Esophagus squamous epithelium (tissue), 4 donors: ENCODE results near the gene CD83.

Experiments used
- POLR2A ChIP-seq, 4 donors: fragments of 450-650 bp; IDR thresholded peaks; one replicate each; pipeline ENCODE4 v1.6.1; 2017; ENCODE audit warnings: antibody characterized with exemption in 4 of 4, mild to moderate bottlenecking in 4 of 4, moderate library complexity in 3 of 4
- TF ChIP-seq, protein P1 (sequence below), 6 experiments: fragments of 450-650 bp in 4 of 6; fragments of 200-600 bp in 2 of 6; sonication (generic) in 2 of 6; IDR thresholded peaks; one replicate each; pipeline ENCODE4 v1.5.1; 2016 to 2019; ENCODE audit warnings: antibody characterized with exemption in 6 of 6, mild to moderate bottlenecking in 4 of 6, moderate library complexity in 4 of 6

GRCh38 chr6:14153228-14153627 lies 35.7 kb downstream of the CD83 start:
- TF ChIP-seq, protein P1, sequence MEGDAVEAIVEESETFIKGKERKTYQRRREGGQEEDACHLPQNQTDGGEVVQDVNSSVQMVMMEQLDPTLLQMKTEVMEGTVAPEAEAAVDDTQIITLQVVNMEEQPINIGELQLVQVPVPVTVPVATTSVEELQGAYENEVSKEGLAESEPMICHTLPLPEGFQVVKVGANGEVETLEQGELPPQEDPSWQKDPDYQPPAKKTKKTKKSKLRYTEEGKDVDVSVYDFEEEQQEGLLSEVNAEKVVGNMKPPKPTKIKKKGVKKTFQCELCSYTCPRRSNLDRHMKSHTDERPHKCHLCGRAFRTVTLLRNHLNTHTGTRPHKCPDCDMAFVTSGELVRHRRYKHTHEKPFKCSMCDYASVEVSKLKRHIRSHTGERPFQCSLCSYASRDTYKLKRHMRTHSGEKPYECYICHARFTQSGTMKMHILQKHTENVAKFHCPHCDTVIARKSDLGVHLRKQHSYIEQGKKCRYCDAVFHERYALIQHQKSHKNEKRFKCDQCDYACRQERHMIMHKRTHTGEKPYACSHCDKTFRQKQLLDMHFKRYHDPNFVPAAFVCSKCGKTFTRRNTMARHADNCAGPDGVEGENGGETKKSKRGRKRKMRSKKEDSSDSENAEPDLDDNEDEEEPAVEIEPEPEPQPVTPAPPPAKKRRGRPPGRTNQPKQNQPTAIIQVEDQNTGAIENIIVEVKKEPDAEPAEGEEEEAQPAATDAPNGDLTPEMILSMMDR (IDR thresholded peaks at IDR 0.05) = no peak
- no peak for TF ChIP-seq POLR2A (IDR thresholded peaks at IDR 0.05)
